A549 (cell line): ENCODE measurements around the gene SRGAP1. TPM values are rescaled to one million over a fixed set of nuclear protein-coding genes. Genes with fewer than 3 reads are reported as not detected.

Experiments
- ATAC-seq, 2 experiments: fragments of 200-7000 bp in 1 of 2; fragments of >200 bp in 1 of 2; cut with Nextera tagmentation in 1 of 2; cut with Tn5 transposase in 1 of 2; 3 replicates each; pipeline versions ENCODE4 v1.8.0 to v1.9.1; 2018 to 2020; ENCODE audit warnings: mild to moderate bottlenecking in 1 of 2, moderate library complexity in 1 of 2
- CTCF ChIA-PET: fragments of 300-600 bp; sonication (Branson Sonifier 250); formaldehyde crosslinking; extraction: SDS; loops from one replicate; lab custom pipeline; 2021; ENCODE audit warnings: antibody characterized with exemption, inconsistent platforms; lab: Yijun Ruan, JAX
- POLR2A ChIA-PET: fragments of 350-600 bp; formaldehyde crosslinking; extraction: SDS; loops from one replicate; lab custom pipeline; 2021; ENCODE audit warnings: antibody characterized with exemption, inconsistent platforms; lab: Yijun Ruan, JAX
- DNase-seq, 2 experiments: peaks; one replicate each; pipeline versions ENCODE4 v3.0.0 to v3.0.0-alpha.2; 2011 to 2016; ENCODE audit warnings: low read depth in 1 of 2, low spot score in 1 of 2
- FAIRE-seq: peaks from 2 replicates; lab custom pipeline; 2011; peaks lifted over from hg19 to GRCh38; lab: Jason Lieb, UNC
- H3K27ac ChIP-seq, 2 experiments: fragments of >200 bp; sonication (Bioruptor Twin); formaldehyde crosslinking; 3 replicates each; pipeline ENCODE4 v1.5.1; 2016 to 2017
- H3K4me1 ChIP-seq: fragments of >200 bp; sonication (Bioruptor Twin); formaldehyde crosslinking; 3 replicates; pipeline ENCODE4 v1.6.1; 2016
- H3K4me2 ChIP-seq: fragments of >200 bp; sonication (Bioruptor Twin); formaldehyde crosslinking; 3 replicates; pipeline ENCODE4 v1.6.1; 2016
- H3K4me3 ChIP-seq: fragments of >200 bp; sonication (Bioruptor Twin); formaldehyde crosslinking; 3 replicates; pipeline ENCODE4 v1.5.1; 2016
- H3K9me3 ChIP-seq: fragments of >200 bp; sonication (Bioruptor Twin); formaldehyde crosslinking; 3 replicates; pipeline ENCODE4 v1.6.1; 2016
- ATOH8 ChIP-seq: fragments of 250-450 bp; sonication (Bioruptor Pico); IDR thresholded peaks from 2 replicates; pipeline ENCODE4 v1.5.0; 2020; ENCODE audit warnings: low read depth, mild to moderate bottlenecking, moderate library complexity
- BCL3 ChIP-seq: fragments of >200 bp; sonication (Bioruptor Twin); formaldehyde crosslinking; IDR thresholded peaks from 3 replicates; pipeline ENCODE4 v1.6.1; 2016
- BHLHE40 ChIP-seq: IDR thresholded peaks from 2 replicates; pipeline ENCODE4 v1.6.1; 2012; ENCODE audit warnings: low read depth, low read length, inconsistent platforms
- CBX8 ChIP-seq: fragments of 200-600 bp; sonication (generic); IDR thresholded peaks from 2 replicates; pipeline ENCODE4 v1.6.1; 2016
- CEBPB ChIP-seq, 2 experiments: fragments of >200 bp in 1 of 2; sonication (Bioruptor Twin) in 1 of 2; formaldehyde crosslinking in 1 of 2; IDR thresholded peaks; 2 replicates each; pipeline ENCODE4 v1.6.1; 2012 to 2016
- CHD4 ChIP-seq: fragments of 200-600 bp; sonication (generic); IDR thresholded peaks from 2 replicates; pipeline ENCODE4 v1.6.1; 2016; ENCODE audit warnings: antibody characterized with exemption, mild to moderate bottlenecking, borderline replicate concordance
- CTCF ChIP-seq: fragments of >200 bp; sonication (Bioruptor Twin); formaldehyde crosslinking; IDR thresholded peaks from 3 replicates; pipeline ENCODE4 v1.5.1; 2016
- ESRRA ChIP-seq: fragments of 150-350 bp; IDR thresholded peaks from 2 replicates; pipeline ENCODE4 v1.6.1; 2014; ENCODE audit warnings: mild to moderate bottlenecking, low read length, borderline replicate concordance
- FOSB ChIP-seq: fragments of 250-450 bp; sonication (Bioruptor Pico); IDR thresholded peaks from 2 replicates; pipeline ENCODE4 v1.5.0; 2020; ENCODE audit warnings: mild to moderate bottlenecking, moderate library complexity
- HEYL ChIP-seq: fragments of 250-450 bp; sonication (Bioruptor Pico); IDR thresholded peaks from 2 replicates; pipeline ENCODE4 v1.8.0; 2021; ENCODE audit warnings: mild to moderate bottlenecking, moderate library complexity
- HOXA7 ChIP-seq: fragments of 250-450 bp; sonication (Bioruptor Pico); IDR thresholded peaks from 2 replicates; pipeline ENCODE4 v1.5.0; 2020; ENCODE audit warnings: mild to moderate bottlenecking, moderate library complexity
- JUNB ChIP-seq: fragments of >200 bp; sonication (Bioruptor Twin); formaldehyde crosslinking; IDR thresholded peaks from 2 replicates; pipeline ENCODE4 v1.6.1; 2016
- KDM1A ChIP-seq: fragments of 200-600 bp; sonication (generic); IDR thresholded peaks from 2 replicates; pipeline ENCODE4 v1.6.1; 2016; ENCODE audit warnings: low read depth, mild to moderate bottlenecking
- KDM5A ChIP-seq: fragments of 200-600 bp; sonication (generic); IDR thresholded peaks from 2 replicates; pipeline ENCODE4 v1.6.1; 2016; ENCODE audit warnings: antibody characterized with exemption, mild to moderate bottlenecking
- MAFK ChIP-seq: fragments of 450-650 bp; IDR thresholded peaks from 2 replicates; pipeline ENCODE4 v1.6.1; 2014; ENCODE audit not compliant: partially characterized antibody
- NFE2L2 ChIP-seq: fragments of 150-350 bp; conservative IDR thresholded peaks from 2 replicates; pipeline ENCODE4 v1.6.1; 2014; ENCODE audit warnings: low read length
- PBX3 ChIP-seq: IDR thresholded peaks from 2 replicates; pipeline ENCODE4 v1.6.1; 2012
- PHF8 ChIP-seq: fragments of 200-600 bp; sonication (generic); IDR thresholded peaks from 2 replicates; pipeline ENCODE4 v1.6.1; 2016; ENCODE audit warnings: low read depth, mild to moderate bottlenecking, antibody characterized with exemption, moderate library complexity, borderline replicate concordance
- RCOR1 ChIP-seq: fragments of 150-350 bp; IDR thresholded peaks from 2 replicates; pipeline ENCODE4 v1.6.1; 2014; ENCODE audit warnings: antibody characterized with exemption, low read length, low read depth
- RFX5 ChIP-seq: fragments of 450-650 bp; IDR thresholded peaks from 2 replicates; pipeline ENCODE4 v1.7.1; 2014; ENCODE audit warnings: antibody characterized with exemption, mild to moderate bottlenecking, moderate library complexity
- TFCP2L1 ChIP-seq: fragments of 250-450 bp; sonication (Bioruptor Pico); IDR thresholded peaks from 2 replicates; pipeline ENCODE4 v1.5.0; 2021; ENCODE audit warnings: mild to moderate bottlenecking
- TP53 ChIP-seq: fragments of 250-450 bp; sonication (Bioruptor Pico); IDR thresholded peaks from 2 replicates; pipeline ENCODE4 v1.5.0; 2021; ENCODE audit warnings: mild to moderate bottlenecking, moderate library complexity
- USF2 ChIP-seq: fragments of 450-650 bp; IDR thresholded peaks from 2 replicates; pipeline ENCODE4 v1.6.1; 2014; ENCODE audit warnings: antibody characterized with exemption
- ZFP36 ChIP-seq: fragments of 450-650 bp; IDR thresholded peaks from 2 replicates; pipeline ENCODE4 v1.6.1; 2014; ENCODE audit warnings: borderline replicate concordance; ENCODE audit not compliant: partially characterized antibody
- WGBS: methylation state at CpG from one replicate; pipeline ENCODE4 v1.1.6; 2017; ENCODE audit errors: missing lambda C conversion rate; 5-methylcytosine and 5-hydroxymethylcytosine counted together
- polyA plus RNA-seq, 4 experiments: library from polyadenylated mRNA; depleted of rRNA in 3 of 4; stranded (reverse); fragments of >200 nt; fragmentation: RNase III in 1 of 4; extraction: RNeasy Plus Mini Kit Qiagen cat#74134 plus additional on column Dnase treatment in 1 of 4; gene quantifications; 2 replicates in 3 of 4; 3 replicates in 1 of 4; pipeline ENCODE4 v1.2.3, GENCODE V29; 2011 to 2017
- TF ChIP-seq, protein P1 (sequence below): fragments of 250-450 bp; sonication (Bioruptor Pico); IDR thresholded peaks from 2 replicates; pipeline ENCODE4 v1.5.0; 2021; ENCODE audit warnings: mild to moderate bottlenecking, moderate library complexity, borderline replicate concordance
- TF ChIP-seq, protein P2 (sequence below): fragments of >200 bp; sonication (Bioruptor Twin); formaldehyde crosslinking; IDR thresholded peaks from 2 replicates; pipeline ENCODE4 v1.6.1; 2016
- TF ChIP-seq, protein P3 (sequence below): IDR thresholded peaks from 2 replicates; pipeline ENCODE4 v1.6.1; 2012

The SRGAP1 gene
- polyA plus RNA-seq, 2 of the 4 experiments (the other 2 are of a cell fraction) = 7.9 to 22.9 TPM

DNA sequence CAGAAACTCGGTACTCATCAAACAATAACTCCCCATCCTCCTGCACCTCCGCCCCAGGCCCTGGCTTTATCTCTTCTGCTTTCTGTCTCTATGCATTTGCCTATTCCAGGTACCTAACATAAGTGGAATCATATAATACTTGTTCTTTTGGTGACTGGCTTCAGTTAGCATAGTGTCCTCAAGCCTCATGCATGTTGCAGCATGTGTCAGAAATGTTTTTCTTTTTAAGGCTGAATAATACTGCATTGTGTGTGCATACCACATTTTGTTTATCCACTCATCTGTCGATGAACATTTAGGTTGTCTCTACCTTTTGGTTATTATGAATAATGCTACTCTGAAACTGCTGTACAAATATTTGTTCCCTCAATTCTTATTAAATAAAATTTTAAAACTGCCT is 260.5 kb downstream of the SRGAP1 start:
- POLR2A ChIA-PET = no interaction called here
- ATAC-seq = no peak

DNA sequence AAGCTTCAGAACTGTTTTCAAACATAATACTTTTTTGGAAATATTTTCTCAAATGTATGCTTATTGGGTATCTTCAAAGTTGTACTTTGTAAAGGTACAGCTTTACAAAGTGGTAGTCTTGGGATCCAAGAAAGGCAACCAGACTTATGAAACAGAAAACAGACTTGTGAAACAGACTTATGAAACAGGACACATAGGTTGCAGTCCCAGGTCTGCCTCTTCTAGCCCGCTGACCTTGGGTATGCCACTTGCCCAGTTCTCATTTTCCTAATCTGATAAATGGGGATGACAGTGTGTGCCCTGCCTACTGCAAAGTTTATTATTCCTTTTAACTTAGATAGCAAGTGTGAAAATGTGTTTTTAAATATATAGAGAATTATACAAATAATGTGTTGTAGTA is 263.3 kb downstream of the SRGAP1 start:
- TF ChIP-seq BCL3 (no peak), KDM5A (no peak), KDM1A (no peak), PHF8 (no peak), TFCP2L1 (CRISPR knock-in tag) (no peak), ZFP36 (no peak), MAFK (no peak), JUNB (no peak), RCOR1 (no peak), FOSB (CRISPR knock-in tag) (no peak), BHLHE40 (no peak), CBX8 (no peak), ESRRA (no peak), ATOH8 (CRISPR knock-in tag) (no peak), CHD4 (no peak), HOXA7 (CRISPR knock-in tag) (no peak), CEBPB (IDR thresholded peaks at IDR 0.05) (no peak), PBX3 (no peak)
- TF ChIP-seq, protein P1, sequence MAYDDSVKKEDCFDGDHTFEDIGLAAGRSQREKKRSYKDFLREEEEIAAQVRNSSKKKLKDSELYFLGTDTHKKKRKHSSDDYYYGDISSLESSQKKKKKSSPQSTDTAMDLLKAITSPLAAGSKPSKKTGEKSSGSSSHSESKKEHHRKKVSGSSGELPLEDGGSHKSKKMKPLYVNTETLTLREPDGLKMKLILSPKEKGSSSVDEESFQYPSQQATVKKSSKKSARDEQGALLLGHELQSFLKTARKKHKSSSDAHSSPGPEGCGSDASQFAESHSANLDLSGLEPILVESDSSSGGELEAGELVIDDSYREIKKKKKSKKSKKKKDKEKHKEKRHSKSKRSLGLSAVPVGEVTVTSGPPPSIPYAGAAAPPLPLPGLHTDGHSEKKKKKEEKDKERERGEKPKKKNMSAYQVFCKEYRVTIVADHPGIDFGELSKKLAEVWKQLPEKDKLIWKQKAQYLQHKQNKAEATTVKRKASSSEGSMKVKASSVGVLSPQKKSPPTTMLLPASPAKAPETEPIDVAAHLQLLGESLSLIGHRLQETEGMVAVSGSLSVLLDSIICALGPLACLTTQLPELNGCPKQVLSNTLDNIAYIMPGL = no peak
- TF ChIP-seq, protein P2, sequence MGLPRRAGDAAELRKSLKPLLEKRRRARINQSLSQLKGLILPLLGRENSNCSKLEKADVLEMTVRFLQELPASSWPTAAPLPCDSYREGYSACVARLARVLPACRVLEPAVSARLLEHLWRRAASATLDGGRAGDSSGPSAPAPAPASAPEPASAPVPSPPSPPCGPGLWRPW = no peak
- FAIRE-seq = no peak
- Histone ChIP-seq H3K4me2 (no peak overlapping the region), H3K4me1 (peaks cover 8% of the 10 kb centered on the region; the same call in 1 of the 3 replicates), H3K4me3 (no peak overlapping the region), H3K9me3 (no peaks in the 10 kb centered on the region), H3K27ac (no peak overlapping the region)
- 100% methylated on average over 1 of the region's 1 CpG for WGBS
- no peak for ATAC-seq
- POLR2A ChIA-PET = interaction anchor here (1.2 kb wide), 1 partner anchor 20 kb away, joined by 3 read pairs; no protein-coding TSS in a partner anchor
- no peak for DNase-seq
- CTCF ChIA-PET = interaction anchor here (0.9 kb wide), 1 partner anchor 74 kb away, joined by 5 read pairs; no protein-coding TSS in a partner anchor

More for the DNA sequence above, 260.5 kb downstream of the SRGAP1 start:
- 85% methylated on average over 3 of the region's 3 CpGs for WGBS
- Histone ChIP-seq H3K4me2 (no peak overlapping the region), H3K4me3 (no peak overlapping the region), H3K4me1 (peaks cover 12% of the 10 kb centered on the region; the same call in 2 of the 3 replicates), H3K27ac (no peak overlapping the region), H3K9me3 (no peaks in the 10 kb centered on the region)
- DNase-seq (no peak), FAIRE-seq (no peak)
- TF ChIP-seq, protein P3, sequence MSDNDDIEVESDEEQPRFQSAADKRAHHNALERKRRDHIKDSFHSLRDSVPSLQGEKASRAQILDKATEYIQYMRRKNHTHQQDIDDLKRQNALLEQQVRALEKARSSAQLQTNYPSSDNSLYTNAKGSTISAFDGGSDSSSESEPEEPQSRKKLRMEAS = no peak
- no peak for TF ChIP-seq CTCF
- TF ChIP-seq HEYL (CRISPR knock-in tag) = no peak
- no peak for TF ChIP-seq USF2
- TF ChIP-seq TP53 (CRISPR knock-in tag) = no peak
- no peak for TF ChIP-seq NFE2L2
- no peak for TF ChIP-seq RFX5
- CTCF ChIA-PET = no interaction called here
